Peyer's patch (tissue), 4 donors: Measurements from ENCODE around the gene ZNF680. TPM values are rescaled to one million over a fixed set of nuclear protein-coding genes. Genes with fewer than 3 reads are reported as not detected.
"Not testable (repeated sequence)": the region's sequence is repeated elsewhere in the genome, so short reads cannot be mapped to it uniquely, and the experiment has no call there.

Experiments used
- DNase-seq, 3 donors: peaks; one replicate each; pipeline ENCODE4 v3.0.0-alpha.2; 2017 to 2019
- H3K27ac ChIP-seq, 4 donors: fragments of 200-600 bp; sonication (generic); one replicate each; pipeline ENCODE4 v1.5.1; 2016 to 2019
- H3K27me3 ChIP-seq, 2 donors: fragments of 200-600 bp; sonication (generic); one replicate each; pipeline ENCODE4 v1.5.1; 2019
- H3K36me3 ChIP-seq, 3 donors: fragments of 200-600 bp; sonication (generic); one replicate each; pipeline ENCODE4 v1.5.1; 2016 to 2019
- H3K4me1 ChIP-seq, 4 donors: fragments of 200-600 bp; sonication (generic); one replicate each; pipeline ENCODE4 v1.5.1; 2016 to 2019
- H3K4me3 ChIP-seq, 4 donors: fragments of 200-600 bp; sonication (generic); 1 replicate in 3 of 4; 2 replicates in 1 of 4; pipeline ENCODE4 v1.5.1; 2016 to 2019; ENCODE audit warnings: mild to moderate bottlenecking in 1 of 4
- H3K9me3 ChIP-seq, 4 donors: fragments of 200-600 bp; sonication (generic); one replicate each; pipeline ENCODE4 v1.5.1; 2016 to 2019; ENCODE audit warnings: mild to moderate bottlenecking in 1 of 4
- CTCF ChIP-seq, 6 experiments: fragments of 450-650 bp in 4 of 6; fragments of 200-600 bp in 2 of 6; sonication (generic) in 1 of 6; IDR thresholded peaks; one replicate each; pipeline ENCODE4 v1.5.1; 2017 to 2019; ENCODE audit warnings: antibody characterized with exemption in 6 of 6, mild to moderate bottlenecking in 3 of 6, moderate library complexity in 1 of 6
- POLR2A ChIP-seq, 2 donors: fragments of 450-650 bp; IDR thresholded peaks; one replicate each; pipeline ENCODE4 v1.5.1; 2017; ENCODE audit warnings: antibody characterized with exemption in 2 of 2, mild to moderate bottlenecking in 2 of 2, moderate library complexity in 2 of 2
- total RNA-seq, 4 donors: library from RNA; depleted of rRNA; stranded (reverse); fragments of >200 nt; gene quantifications; one replicate each; pipeline ENCODE4 v1.1.0, GENCODE V29; 2016

ZNF680 gene
- total RNA-seq, 4 donors from 2014 or later = 3.3 to 26.4 (median 11.5) TPM

- no peaks in the 10 kb centered on the region for H3K27me3 ChIP-seq
- peaks cover 0 to 13% (median 3%) of the 10 kb centered on the region in 4 donors for H3K4me1 ChIP-seq
- no peak overlapping the region for H3K4me3 ChIP-seq
- TF ChIP-seq CTCF (IDR thresholded peaks at IDR 0.05) (no peak), POLR2A (IDR thresholded peaks at IDR 0.05) (no peak)
- H3K9me3 ChIP-seq = no peaks in the 10 kb centered on the region
- H3K27ac ChIP-seq = no peak overlapping the region
- no peak for DNase-seq
- H3K36me3 ChIP-seq = no peaks in the 10 kb centered on the region
These were observed 3.7 kb downstream of the ZNF680 start for GRCh38 chr7:64559206-64559605.

- no peak for DNase-seq
- H3K4me1 ChIP-seq = peaks cover 0 to 13% (median 2%) of the 10 kb centered on the region in 4 donors
- no peaks in the 10 kb centered on the region for H3K9me3 ChIP-seq
- no peaks in the 10 kb centered on the region for H3K36me3 ChIP-seq
- TF ChIP-seq POLR2A (IDR thresholded peaks at IDR 0.05) (no peak), CTCF (IDR thresholded peaks at IDR 0.05) (no peak)
- no peaks in the 10 kb centered on the region for H3K27me3 ChIP-seq
- no peak overlapping the region for H3K27ac ChIP-seq
- no peak overlapping the region for H3K4me3 ChIP-seq
These were observed 4.1 kb downstream of the ZNF680 start for GRCh38 chr7:64558781-64559180.

GRCh38 chr7:64558323-64558705 is 4.6 kb downstream of the ZNF680 start:
- no peak overlapping the region for H3K27ac ChIP-seq
- H3K36me3 ChIP-seq = no peaks in the 10 kb centered on the region
- H3K27me3 ChIP-seq = no peaks in the 10 kb centered on the region
- no peak for DNase-seq
- peaks cover 0 to 9% (median 0%) of the 10 kb centered on the region in 4 donors for H3K4me1 ChIP-seq
- TF ChIP-seq POLR2A (IDR thresholded peaks at IDR 0.05) (no peak), CTCF (IDR thresholded peaks at IDR 0.05) (no peak)
- H3K9me3 ChIP-seq = no peaks in the 10 kb centered on the region
- H3K4me3 ChIP-seq = no peak overlapping the region

- Histone ChIP-seq H3K27ac (no peak overlapping the region), H3K27me3 (no peaks in the 10 kb centered on the region), H3K4me3 (no peak overlapping the region), H3K4me1 (peaks cover 0 to 9% (median 0%) of the 10 kb centered on the region in 4 donors), H3K36me3 (no peaks in the 10 kb centered on the region), H3K9me3 (no peaks in the 10 kb centered on the region)
- TF ChIP-seq POLR2A (IDR thresholded peaks at IDR 0.05) = no peak
- no peak for TF ChIP-seq CTCF (IDR thresholded peaks at IDR 0.05)
- DNase-seq = no peak
These were observed 5.1 kb downstream of the ZNF680 start for GRCh38 chr7:64557601-64558322.

- no peak overlapping the region for H3K27ac ChIP-seq
- H3K27me3 ChIP-seq = no peaks in the 10 kb centered on the region
- no peaks in the 10 kb centered on the region for H3K4me1 ChIP-seq
- H3K4me3 ChIP-seq = no peak overlapping the region
- H3K36me3 ChIP-seq = no peaks in the 10 kb centered on the region
- TF ChIP-seq CTCF (IDR thresholded peaks at IDR 0.05) (no peak), POLR2A (IDR thresholded peaks at IDR 0.05) (no peak)
- DNase-seq = no peak
- H3K9me3 ChIP-seq = no peaks in the 10 kb centered on the region
These were observed 7.8 kb downstream of the ZNF680 start for GRCh38 chr7:64555046-64555445.

- not testable (repeated sequence) for H3K4me1 ChIP-seq, H3K27ac ChIP-seq, H3K9me3 ChIP-seq, DNase-seq, H3K4me3 ChIP-seq, H3K27me3 ChIP-seq, H3K36me3 ChIP-seq
These were observed 8.7 kb downstream of the ZNF680 start for GRCh38 chr7:64554188-64554587.
